ENCODE results near the gene WT1.

WT1 gene

GRCh38 chr11:32343325-32344008, 91.9 kb downstream of the WT1 start:
- no peak for DNase-seq (ENCODE audit: low read depth)

GRCh38 chr11:32341620-32342613, 93.4 kb downstream of the WT1 start:
- H3K4me3 ChIP-seq (ENCODE audit: low read depth, low read length) = no peak overlapping the region
- no peak for DNase-seq (ENCODE audit: low read depth)

More at GRCh38 chr11:32343325-32344008, 91.9 kb downstream of the WT1 start:
- no peak overlapping the region for H3K4me3 ChIP-seq (ENCODE audit: low read depth, low read length)

DNA sequence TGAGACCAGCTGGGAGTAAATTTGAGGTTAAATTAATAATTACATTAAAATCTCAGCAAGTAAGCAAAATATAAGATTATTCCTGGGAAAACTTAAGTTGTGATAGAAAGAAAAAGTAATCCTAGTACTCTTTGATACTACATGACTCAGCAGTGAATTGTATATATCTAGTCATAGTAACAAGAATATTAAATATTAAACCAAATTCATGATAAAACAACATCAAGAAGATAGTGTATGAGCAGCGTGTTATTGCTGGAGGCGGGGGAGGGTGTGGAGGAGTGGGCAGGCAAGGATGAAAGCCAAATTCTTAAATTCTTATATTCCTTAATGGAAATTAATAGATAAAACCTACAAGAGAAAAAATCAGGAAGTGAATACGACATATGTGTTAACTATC, 95.2 kb downstream of the WT1 start:
- no peak for DNase-seq (ENCODE audit: low read depth)
- H3K4me3 ChIP-seq (ENCODE audit: low read depth, low read length) = no peak overlapping the region
